GM12864 (cell line): ENCODE data around the gene SKAP1.
"Not testable (repeated sequence)": the region's sequence is repeated elsewhere in the genome, so short reads cannot be mapped to it uniquely, and the experiment has no call there.

Experiments
- DNase-seq: peaks from one replicate; pipeline ENCODE4 v3.0.0-alpha.2; 2011; ENCODE audit warnings: low read depth
- H3K4me3 ChIP-seq: 2 replicates; pipeline ENCODE4 v1.5.1; 2011; ENCODE audit warnings: mild to moderate bottlenecking, low read depth, low read length, control low read depth
- TF ChIP-seq, protein P1 (sequence below): IDR thresholded peaks from 2 replicates; pipeline ENCODE4 v1.5.1; 2011; ENCODE audit warnings: low read depth, mild to moderate bottlenecking, moderate library complexity, low read length, control low read depth, inconsistent platforms; ENCODE audit errors: missing control alignments

The SKAP1 gene

DNA sequence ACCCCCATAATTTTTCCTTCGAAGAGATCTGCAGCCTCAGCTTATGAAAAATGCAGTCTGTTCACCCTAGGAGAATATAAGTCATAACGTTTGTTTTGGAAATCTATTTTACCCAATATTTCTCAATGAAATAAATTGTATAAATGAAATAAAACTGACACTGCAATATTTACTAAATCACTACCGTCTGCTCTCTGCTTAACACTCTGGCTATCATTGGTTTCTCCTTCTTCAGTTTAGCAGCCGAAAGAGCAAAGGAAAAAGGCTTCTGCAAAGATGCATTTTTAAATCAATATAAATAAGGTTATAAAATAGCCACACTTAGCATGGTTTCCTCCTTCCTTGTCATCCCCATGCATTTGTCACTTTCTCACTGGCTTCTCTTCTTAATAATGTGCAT, 174.3 kb downstream of the SKAP1 start:
- TF ChIP-seq, protein P1, sequence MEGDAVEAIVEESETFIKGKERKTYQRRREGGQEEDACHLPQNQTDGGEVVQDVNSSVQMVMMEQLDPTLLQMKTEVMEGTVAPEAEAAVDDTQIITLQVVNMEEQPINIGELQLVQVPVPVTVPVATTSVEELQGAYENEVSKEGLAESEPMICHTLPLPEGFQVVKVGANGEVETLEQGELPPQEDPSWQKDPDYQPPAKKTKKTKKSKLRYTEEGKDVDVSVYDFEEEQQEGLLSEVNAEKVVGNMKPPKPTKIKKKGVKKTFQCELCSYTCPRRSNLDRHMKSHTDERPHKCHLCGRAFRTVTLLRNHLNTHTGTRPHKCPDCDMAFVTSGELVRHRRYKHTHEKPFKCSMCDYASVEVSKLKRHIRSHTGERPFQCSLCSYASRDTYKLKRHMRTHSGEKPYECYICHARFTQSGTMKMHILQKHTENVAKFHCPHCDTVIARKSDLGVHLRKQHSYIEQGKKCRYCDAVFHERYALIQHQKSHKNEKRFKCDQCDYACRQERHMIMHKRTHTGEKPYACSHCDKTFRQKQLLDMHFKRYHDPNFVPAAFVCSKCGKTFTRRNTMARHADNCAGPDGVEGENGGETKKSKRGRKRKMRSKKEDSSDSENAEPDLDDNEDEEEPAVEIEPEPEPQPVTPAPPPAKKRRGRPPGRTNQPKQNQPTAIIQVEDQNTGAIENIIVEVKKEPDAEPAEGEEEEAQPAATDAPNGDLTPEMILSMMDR, result no peak
- H3K4me3 ChIP-seq, result no peak overlapping the region
- no peak for DNase-seq

DNA sequence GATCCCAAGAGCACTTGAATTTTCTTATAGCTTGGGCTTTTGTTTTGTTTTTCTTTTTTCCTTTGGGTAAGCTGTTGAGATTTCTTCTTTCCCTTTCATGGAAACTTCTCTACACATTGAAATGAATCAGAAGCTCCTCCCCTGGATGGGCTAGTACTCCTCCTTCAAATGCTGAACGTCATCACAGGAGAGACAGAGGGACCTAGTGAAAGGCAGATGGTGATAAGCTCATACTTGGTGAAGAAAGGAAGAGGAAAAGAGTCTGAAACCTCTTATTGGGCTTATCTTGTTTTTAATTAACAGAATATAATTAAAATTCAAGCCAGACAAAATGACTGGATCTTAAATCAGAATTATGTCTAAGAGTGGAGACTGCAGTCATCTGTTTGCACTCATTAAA, 175.1 kb downstream of the SKAP1 start:
- TF ChIP-seq, protein P1, result no peak
- DNase-seq, result no peak
- H3K4me3 ChIP-seq, result no peak overlapping the region

DNA sequence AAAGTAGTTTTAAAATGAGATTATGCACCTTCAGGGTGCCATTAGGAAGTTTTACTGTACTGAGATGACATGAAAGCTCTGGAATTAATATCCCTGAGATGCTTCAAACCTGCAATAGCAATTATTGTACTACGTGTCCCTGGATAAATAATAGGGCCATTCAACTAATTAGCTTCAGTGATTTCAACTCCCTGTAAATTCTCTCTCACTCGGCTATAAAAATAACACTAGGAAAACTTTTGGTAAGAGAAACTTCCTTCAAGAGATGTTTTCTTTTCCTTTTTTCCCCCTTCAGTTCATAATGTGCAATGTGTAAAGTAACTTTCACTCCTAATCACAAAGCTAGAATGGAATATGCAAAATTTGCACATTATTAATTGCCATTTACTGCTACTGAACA, 176.0 kb downstream of the SKAP1 start:
- no peak for DNase-seq
- TF ChIP-seq, protein P1, result no peak
- no peak overlapping the region for H3K4me3 ChIP-seq

DNA sequence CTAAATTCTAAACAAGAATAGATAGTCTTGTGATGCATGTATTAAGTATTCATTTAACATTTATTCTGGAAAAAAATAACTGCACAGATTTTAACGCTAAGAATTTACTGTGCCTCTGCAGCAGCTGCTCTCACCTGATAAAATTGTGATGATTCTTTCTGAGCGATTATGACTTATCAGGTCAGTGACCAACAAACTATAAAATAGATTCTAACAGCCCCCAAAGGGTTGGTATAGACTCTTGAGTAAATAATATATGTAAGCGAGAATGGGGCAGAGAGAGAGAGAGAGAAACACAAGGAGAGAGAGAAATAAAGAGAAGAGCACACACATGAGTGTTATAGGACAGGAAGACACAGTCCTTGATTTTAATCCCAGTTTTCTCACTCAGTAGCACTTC, 178.1 kb downstream of the SKAP1 start:
- TF ChIP-seq, protein P1, result no peak
- no peak for DNase-seq
- no peak overlapping the region for H3K4me3 ChIP-seq

DNA sequence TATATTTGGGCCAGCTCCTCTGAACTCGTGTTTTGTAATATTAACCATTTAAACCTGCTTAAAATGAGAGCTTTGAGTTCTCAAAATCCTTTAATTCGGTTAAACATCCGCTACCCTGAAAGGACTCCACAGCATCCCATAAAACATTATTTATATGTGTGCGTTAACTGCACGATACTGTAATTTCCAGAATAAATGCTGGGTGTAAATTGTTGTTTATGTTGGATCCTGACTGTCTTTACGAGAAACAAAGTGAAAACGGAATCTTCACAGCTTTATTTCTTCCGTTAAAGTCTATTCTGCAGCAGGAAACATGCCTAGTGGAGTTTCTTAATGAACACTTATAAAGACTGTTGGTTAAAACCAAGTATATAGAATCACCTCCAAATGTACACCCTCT, 179.1 kb downstream of the SKAP1 start:
- no peak for DNase-seq
- TF ChIP-seq, protein P1, result no peak
- no peak overlapping the region for H3K4me3 ChIP-seq

DNA sequence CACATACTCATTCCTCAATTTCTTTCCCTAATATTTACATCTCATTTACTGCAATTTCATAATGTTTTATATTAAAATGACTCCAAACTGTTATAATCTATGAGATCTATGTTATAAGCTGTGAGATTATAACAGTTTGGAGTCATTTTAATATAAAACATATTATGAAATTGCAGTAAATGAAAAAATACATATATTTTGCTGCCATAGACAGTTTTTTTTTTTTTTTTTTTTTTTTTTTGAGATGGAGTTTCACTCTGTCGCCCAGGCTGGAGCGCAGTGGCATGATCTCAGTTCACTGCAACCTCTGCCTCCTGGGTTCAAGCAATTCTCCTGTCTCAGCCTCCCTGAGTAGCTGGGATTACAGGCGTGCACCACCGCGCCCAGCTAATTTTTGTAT, 180.0 kb downstream of the SKAP1 start:
- not testable (repeated sequence) for H3K4me3 ChIP-seq, DNase-seq

DNA sequence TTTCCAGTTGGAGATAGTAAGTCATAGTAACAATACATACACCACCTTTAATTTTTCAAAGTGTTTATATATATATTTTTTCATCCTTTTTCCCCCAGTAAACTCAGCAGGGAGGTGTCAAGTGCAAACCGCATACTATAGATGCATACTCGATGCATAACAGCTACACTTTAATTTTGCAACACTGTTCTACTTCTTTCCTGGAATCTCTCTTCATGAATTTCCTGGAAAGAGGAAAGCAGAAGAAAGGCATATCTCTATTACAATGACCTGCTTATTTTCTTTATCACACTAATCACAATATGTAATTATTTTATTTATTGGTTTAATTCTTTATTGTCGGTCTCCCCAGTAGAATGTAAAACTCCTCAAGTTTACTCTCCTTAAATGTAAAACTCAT, 182.4 kb downstream of the SKAP1 start:
- no peak for DNase-seq
- H3K4me3 ChIP-seq, result no peak overlapping the region
- TF ChIP-seq, protein P1, result no peak

DNA sequence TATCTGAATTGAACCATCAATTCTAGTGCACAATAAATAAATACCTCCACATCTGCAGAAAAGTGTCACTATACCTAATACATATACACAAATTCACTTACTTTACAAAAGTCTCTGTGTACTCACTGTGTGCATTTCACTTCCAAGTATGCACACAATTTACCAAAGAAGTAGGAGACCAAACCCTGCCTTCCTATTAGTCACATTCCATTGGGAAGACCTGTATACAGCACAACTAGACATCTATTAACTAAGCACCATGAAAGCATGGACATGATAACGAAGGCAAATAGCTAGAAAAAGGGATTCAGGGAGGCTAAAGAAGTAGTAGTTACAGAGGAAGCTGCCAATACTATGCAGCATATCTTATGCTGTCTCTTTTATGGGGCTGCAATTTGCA, 183.0 kb downstream of the SKAP1 start:
- TF ChIP-seq, protein P1, result no peak
- no peak overlapping the region for H3K4me3 ChIP-seq
- DNase-seq, result no peak
